A673 (cell line): ENCODE results near the gene CACNB1. TPM values are rescaled to one million over a fixed set of nuclear protein-coding genes. Genes with fewer than 3 reads are reported as not detected.

Source experiments
- BruUV-seq: library from RNA; stranded (reverse); fragments of 400-500 nt; replicated peaks from 2 replicates; lab custom pipeline; 2021; lab: Mats Ljungman, UMichigan
- CTCF ChIA-PET: fragments of 300-600 bp; sonication (Branson Sonifier 250); formaldehyde crosslinking; loops from one replicate; lab custom pipeline; 2022; ENCODE audit warnings: antibody characterized with exemption; lab: Charles Lee
- POLR2A ChIA-PET: fragments of 300-600 bp; sonication (Branson Sonifier 250); formaldehyde crosslinking; loops from one replicate; lab custom pipeline; 2022; ENCODE audit warnings: antibody characterized with exemption; ENCODE audit not compliant: low non-redundant PET; lab: Charles Lee
- DNase-seq: peaks from one replicate; pipeline ENCODE4 v3.0.0-alpha.2; 2015; ENCODE audit warnings: low spot score
- H3K27ac ChIP-seq: fragments of 200-600 bp; sonication (generic); 2 replicates; pipeline ENCODE4 v1.5.1; 2016; ENCODE audit warnings: mixed run types, low read depth, mild to moderate bottlenecking, mixed read lengths, antibody characterized with exemption, low read length; ENCODE audit not compliant: poor library complexity, severe bottlenecking
- H3K27me3 ChIP-seq: fragments of 200-600 bp; sonication (generic); replicated peaks from 2 replicates; pipeline ENCODE4 v1.6.1; 2017; ENCODE audit warnings: mixed run types, low read depth, mild to moderate bottlenecking, mixed read lengths, antibody characterized with exemption, low read length; ENCODE audit not compliant: insufficient read depth, poor library complexity
- H3K36me3 ChIP-seq: fragments of 200-600 bp; sonication (generic); 2 replicates; pipeline ENCODE4 v1.6.1; 2016; ENCODE audit warnings: mixed run types, mild to moderate bottlenecking, mixed read lengths, antibody characterized with exemption, low read length; ENCODE audit not compliant: insufficient read depth, poor library complexity, severe bottlenecking
- H3K4me1 ChIP-seq: fragments of 200-600 bp; sonication (generic); 2 replicates; pipeline ENCODE4 v1.6.1; 2017; ENCODE audit warnings: mixed run types, mild to moderate bottlenecking, mixed read lengths, antibody characterized with exemption, low read length; ENCODE audit not compliant: insufficient read depth, poor library complexity, severe bottlenecking
- H3K4me3 ChIP-seq: fragments of 200-600 bp; sonication (generic); 2 replicates; pipeline ENCODE4 v1.5.1; 2016; ENCODE audit warnings: low read depth, mixed run types, mild to moderate bottlenecking, mixed read lengths, low read length; ENCODE audit not compliant: poor library complexity, severe bottlenecking
- H3K9me3 ChIP-seq: fragments of 200-600 bp; sonication (generic); 2 replicates; pipeline ENCODE4 v1.6.1; 2016; ENCODE audit warnings: mixed run types, low read depth, mild to moderate bottlenecking, mixed read lengths, antibody characterized with exemption, low read length; ENCODE audit not compliant: poor library complexity, severe bottlenecking
- CTCF ChIP-seq: fragments of 300-800, 200-600 bp; sonication (generic); conservative IDR thresholded peaks from 2 replicates; pipeline ENCODE4 v1.5.1; 2017; ENCODE audit warnings: low read depth, mild to moderate bottlenecking, antibody characterized with exemption, low read length, moderate library complexity, mixed read lengths
- EZH2 ChIP-seq: fragments of 200-600 bp; sonication (generic); IDR thresholded peaks from 2 replicates; pipeline ENCODE4 v1.6.1; 2017; ENCODE audit warnings: borderline replicate concordance, low read depth, mild to moderate bottlenecking, mixed read lengths, antibody characterized with exemption, low read length; ENCODE audit not compliant: poor library complexity, severe bottlenecking
- intact Hi-C: fragments of 100-400 bp; cut with micrococcal nuclease; formaldehyde crosslinking; loops from one replicate; pipeline ENCODE4 v1.10.0; 2022; ENCODE audit not compliant: unreplicated experiment
- total RNA-seq: library from RNA; stranded (reverse); gene quantifications from 2 replicates; pipeline ENCODE4 v1.2.3, GENCODE V29; 2021

Gene CACNB1
- total RNA-seq, 1 experiment from 2014 or later: 8.0 TPM

- Histone ChIP-seq H3K27me3 (no peaks in the 10 kb centered on the region), H3K4me3 (no peak overlapping the region), H3K4me1 (peaks cover 22% of the 10 kb centered on the region), H3K27ac (no peak overlapping the region), H3K36me3 (peaks cover 13% of the 10 kb centered on the region), H3K9me3 (no peaks in the 10 kb centered on the region)
- no TSS peak for BruUV-seq
- no peak for TF ChIP-seq EZH2
- no peak for TF ChIP-seq CTCF
- DNase-seq: no peak
- ChIA-PET CTCF (interaction anchor here (1.2 to 3.7 kb wide), 2 partner anchors 27 to 37 kb away, joined by 3 to 40 read pairs; no protein-coding TSS in a partner anchor), POLR2A (no interaction called here)
- intact Hi-C loops: no loop called here
Observed at GRCh38 chr17:39208136-39208535, 10.7 kb upstream of the CACNB1 start.

- TF ChIP-seq EZH2 (no peak), CTCF (no peak)
- H3K4me1 ChIP-seq: peaks cover 36% of the 10 kb centered on the region
Observed at GRCh38 chr17:39205112-39205526, 7.7 kb upstream of the CACNB1 start.

GRCh38 chr17:39204245-39204644 lies 6.8 kb upstream of the CACNB1 start:
- no peaks in the 10 kb centered on the region for H3K27me3 ChIP-seq
- ChIA-PET POLR2A (interaction anchor here (0.8 kb wide), 1 partner anchor 422 kb away, joined by 3 read pairs; no protein-coding TSS in a partner anchor), CTCF (no interaction called here)
- TF ChIP-seq EZH2 (no peak), CTCF (no peak)
- H3K9me3 ChIP-seq: no peaks in the 10 kb centered on the region
- peaks cover 33% of the 10 kb centered on the region for H3K36me3 ChIP-seq
- no TSS peak for BruUV-seq
- H3K4me3 ChIP-seq: no peak overlapping the region
- DNase-seq: no peak
- no peak overlapping the region for H3K27ac ChIP-seq
- intact Hi-C loops: no loop called here
- H3K4me1 ChIP-seq: peaks cover 32% of the 10 kb centered on the region

More at GRCh38 chr17:39205112-39205526, 7.7 kb upstream of the CACNB1 start:
- Histone ChIP-seq H3K27ac (no peak overlapping the region), H3K36me3 (peaks cover 33% of the 10 kb centered on the region), H3K27me3 (no peaks in the 10 kb centered on the region), H3K4me3 (no peak overlapping the region), H3K9me3 (no peaks in the 10 kb centered on the region)
- intact Hi-C loops: no loop called here
- no peak for DNase-seq
- BruUV-seq: no TSS peak
- ChIA-PET CTCF (interaction anchor here (0.5 kb wide), 1 partner anchor 68 kb away, joined by 4 read pairs; no protein-coding TSS in a partner anchor), POLR2A (no interaction called here)
